Measurements from ENCODE around the gene KMT2E. TPM values are rescaled to one million over a fixed set of nuclear protein-coding genes. Genes with fewer than 3 reads are reported as not detected.

KMT2E gene
- total and polyA plus RNA-seq, 2 donors (not counting 1 experiment from before 2014, with no cell fraction given), result 32.4 to 328 TPM

DNA sequence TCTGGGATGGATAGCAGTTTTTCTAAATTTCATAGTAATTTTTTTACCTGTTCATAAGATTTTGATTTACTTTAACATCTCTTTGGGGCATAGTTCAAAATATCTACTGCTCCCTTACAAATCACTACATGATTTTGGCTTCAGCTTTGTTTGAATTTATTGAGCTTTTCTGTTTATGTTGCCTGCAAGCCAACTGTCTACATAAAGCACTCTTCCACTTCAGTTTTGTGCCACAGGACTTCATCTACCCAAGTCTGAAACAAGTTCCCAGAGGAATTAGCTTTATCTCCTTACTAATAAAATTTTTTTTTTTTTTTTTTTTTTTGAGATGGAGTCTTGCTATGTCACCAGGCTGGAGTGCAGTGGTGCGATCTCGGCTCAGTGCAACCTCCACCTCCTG, 45.4 kb upstream of the KMT2E start:
- Histone ChIP-seq H3K79me2 (ENCODE audit: control insufficient read depth, insufficient read depth, low read length) (peaks cover 65% of the 10 kb centered on the region), H3K4me1 (ENCODE audit: control insufficient read depth in 2 of 2, insufficient read depth in 2 of 2, low read length in 2 of 2) (peaks cover 5% of the 10 kb centered on the region in 2 donors), H3K9me3 (ENCODE audit: control extremely low read depth in 1 of 3, control insufficient read depth in 2 of 3, insufficient read depth in 1 of 3, low read length in 2 of 3) (peaks cover 0 to 4% (median 0%) of the 10 kb centered on the region in 3 donors), H3K9ac (ENCODE audit: low read length) (no peak overlapping the region), H4K20me1 (ENCODE audit: control insufficient read depth, insufficient read depth, low read length, poor library complexity, severe bottlenecking) (no peaks in the 10 kb centered on the region), H3K36me3 (replicated peaks in 1 of 2; ENCODE audit: control extremely low read depth in 1 of 2, control insufficient read depth in 1 of 2, extremely low read depth in 1 of 2, insufficient read depth in 2 of 2, low read length in 1 of 2) (peaks cover 0 to 24% of the 10 kb centered on the region in 2 experiments), H3K27ac (ENCODE audit: low read length in 2 of 2) (no peak overlapping the region), H2AFZ (ENCODE audit: insufficient read depth, low read depth, low read length, poor library complexity, severe bottlenecking) (no peak overlapping the region), H3K4me2 (replicated peaks; ENCODE audit: low read depth, low read length, poor library complexity, severe bottlenecking) (no peak overlapping the region), H3K4me3 (ENCODE audit: control extremely low read depth in 1 of 5, extremely low read depth in 1 of 5, insufficient read depth in 1 of 5, low read depth in 2 of 5, low read length in 4 of 5) (no peak overlapping the region), H3K27me3 (replicated peaks in 1 of 4; ENCODE audit: control extremely low read depth in 1 of 4, control insufficient read depth in 3 of 4, insufficient read depth in 4 of 4, low read length in 3 of 4) (no peaks in the 10 kb centered on the region)
- POLR2A ChIA-PET, result interaction anchor here (0.6 to 0.7 kb wide), 2 partner anchors 361 to 1089 kb away, joined by 3 to 5 read pairs; no protein-coding TSS in a partner anchor
- H3K27me3 Mint-ChIP-seq, result no peaks in the 10 kb centered on the region
- CTCF ChIA-PET, result interaction anchor here (0.7 to 1.6 kb wide), 3 partner anchors 21 to 69 kb away, joined by 3 to 4 read pairs (median 3); no protein-coding TSS in a partner anchor
- no peak overlapping the region for H3K27ac Mint-ChIP-seq
- intact Hi-C loops (cut with micrococcal nuclease), result no loop called here
- WGBS (ENCODE audit: insufficient coverage), result no CpG with 5 or more reads among the region's 2 CpGs
- TF ChIP-seq, protein P1, sequence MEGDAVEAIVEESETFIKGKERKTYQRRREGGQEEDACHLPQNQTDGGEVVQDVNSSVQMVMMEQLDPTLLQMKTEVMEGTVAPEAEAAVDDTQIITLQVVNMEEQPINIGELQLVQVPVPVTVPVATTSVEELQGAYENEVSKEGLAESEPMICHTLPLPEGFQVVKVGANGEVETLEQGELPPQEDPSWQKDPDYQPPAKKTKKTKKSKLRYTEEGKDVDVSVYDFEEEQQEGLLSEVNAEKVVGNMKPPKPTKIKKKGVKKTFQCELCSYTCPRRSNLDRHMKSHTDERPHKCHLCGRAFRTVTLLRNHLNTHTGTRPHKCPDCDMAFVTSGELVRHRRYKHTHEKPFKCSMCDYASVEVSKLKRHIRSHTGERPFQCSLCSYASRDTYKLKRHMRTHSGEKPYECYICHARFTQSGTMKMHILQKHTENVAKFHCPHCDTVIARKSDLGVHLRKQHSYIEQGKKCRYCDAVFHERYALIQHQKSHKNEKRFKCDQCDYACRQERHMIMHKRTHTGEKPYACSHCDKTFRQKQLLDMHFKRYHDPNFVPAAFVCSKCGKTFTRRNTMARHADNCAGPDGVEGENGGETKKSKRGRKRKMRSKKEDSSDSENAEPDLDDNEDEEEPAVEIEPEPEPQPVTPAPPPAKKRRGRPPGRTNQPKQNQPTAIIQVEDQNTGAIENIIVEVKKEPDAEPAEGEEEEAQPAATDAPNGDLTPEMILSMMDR (IDR thresholded peaks at IDR 0.05), result no peak
- no peak for TF ChIP-seq EZH2 (IDR thresholded peaks at IDR 0.05; ENCODE audit: borderline replicate concordance, insufficient read depth, low read depth, low read length, poor library complexity, severe bottlenecking)
- H3K9me3 Mint-ChIP-seq (ENCODE audit: insufficient read depth), result no peaks in the 10 kb centered on the region
- DNase-seq (no peak), ATAC-seq (ENCODE audit: low read depth) (no peak)
- H3K4me3 Mint-ChIP-seq, result no peak overlapping the region
- H3K4me1 Mint-ChIP-seq, result peaks cover 24% of the 10 kb centered on the region

DNA sequence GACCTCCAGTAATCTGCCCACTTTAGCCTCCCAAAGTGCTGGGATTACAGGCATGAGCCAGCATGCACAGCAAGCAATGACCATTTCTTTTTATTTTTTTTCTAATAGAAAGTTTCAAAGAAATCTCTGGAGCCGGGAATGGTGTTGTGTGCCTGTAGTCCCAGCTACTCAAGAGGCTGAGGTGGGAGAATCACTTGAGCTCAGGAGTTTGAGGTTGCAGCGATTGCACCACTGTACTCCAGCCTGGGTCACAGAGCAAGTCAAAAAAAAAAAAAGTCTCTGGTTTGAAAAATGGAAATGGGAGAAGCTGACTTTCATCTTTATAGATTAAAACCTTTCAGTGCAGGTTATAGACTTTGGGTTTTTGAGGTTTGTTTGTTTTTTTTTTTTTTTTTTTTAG, 44.8 kb upstream of the KMT2E start:
- Mint-ChIP-seq H3K27ac (no peak overlapping the region), H3K4me3 (no peak overlapping the region), H3K9me3 (ENCODE audit: insufficient read depth) (no peaks in the 10 kb centered on the region), H3K27me3 (no peaks in the 10 kb centered on the region), H3K4me1 (peaks cover 29% of the 10 kb centered on the region)
- peaks cover 65% of the 10 kb centered on the region for H3K79me2 ChIP-seq (ENCODE audit: control insufficient read depth, insufficient read depth, low read length)
- no peak overlapping the region for H3K4me3 ChIP-seq (ENCODE audit: control extremely low read depth in 1 of 5, extremely low read depth in 1 of 5, insufficient read depth in 1 of 5, low read depth in 2 of 5, low read length in 4 of 5)
- ATAC-seq (ENCODE audit: low read depth), result no peak
- peaks cover 10 to 11% of the 10 kb centered on the region in 2 donors for H3K4me1 ChIP-seq (ENCODE audit: control insufficient read depth in 2 of 2, insufficient read depth in 2 of 2, low read length in 2 of 2)
- WGBS (ENCODE audit: insufficient coverage), result 100% methylated on average over 1 of the region's 2 CpGs
- no peak overlapping the region for H3K9ac ChIP-seq (ENCODE audit: low read length)
- no peak overlapping the region for H3K4me2 ChIP-seq (replicated peaks; ENCODE audit: low read depth, low read length, poor library complexity, severe bottlenecking)
- no peaks in the 10 kb centered on the region for H3K9me3 ChIP-seq (ENCODE audit: control extremely low read depth in 1 of 3, control insufficient read depth in 2 of 3, insufficient read depth in 1 of 3, low read length in 2 of 3)
- TF ChIP-seq EZH2 (IDR thresholded peaks at IDR 0.05; ENCODE audit: borderline replicate concordance, insufficient read depth, low read depth, low read length, poor library complexity, severe bottlenecking), result no peak
- TF ChIP-seq, protein P1 (IDR thresholded peaks at IDR 0.05), result no peak
- peaks cover 0 to 19% of the 10 kb centered on the region in 2 experiments for H3K36me3 ChIP-seq (replicated peaks in 1 of 2; ENCODE audit: control extremely low read depth in 1 of 2, control insufficient read depth in 1 of 2, extremely low read depth in 1 of 2, insufficient read depth in 2 of 2, low read length in 1 of 2)
- intact Hi-C loops (cut with micrococcal nuclease), result no loop called here
- H3K27me3 ChIP-seq (replicated peaks in 1 of 4; ENCODE audit: control extremely low read depth in 1 of 4, control insufficient read depth in 3 of 4, insufficient read depth in 4 of 4, low read length in 3 of 4), result no peaks in the 10 kb centered on the region
- POLR2A ChIA-PET, result no interaction called here
- H4K20me1 ChIP-seq (ENCODE audit: control insufficient read depth, insufficient read depth, low read length, poor library complexity, severe bottlenecking), result no peaks in the 10 kb centered on the region
- DNase-seq, result no peak
- CTCF ChIA-PET, result interaction anchor here (1.0 to 1.6 kb wide), 2 partner anchors 22 to 68 kb away, joined by 3 to 4 read pairs; no protein-coding TSS in a partner anchor
- H2AFZ ChIP-seq (ENCODE audit: insufficient read depth, low read depth, low read length, poor library complexity, severe bottlenecking), result no peak overlapping the region
- no peak overlapping the region for H3K27ac ChIP-seq (ENCODE audit: low read length in 2 of 2)
